ENCODE data around the gene FARSA.

GRCh38 chr19:12944104-12944674 lies 10.7 kb upstream of the FARSA start:
- TF ChIP-seq, protein P1, sequence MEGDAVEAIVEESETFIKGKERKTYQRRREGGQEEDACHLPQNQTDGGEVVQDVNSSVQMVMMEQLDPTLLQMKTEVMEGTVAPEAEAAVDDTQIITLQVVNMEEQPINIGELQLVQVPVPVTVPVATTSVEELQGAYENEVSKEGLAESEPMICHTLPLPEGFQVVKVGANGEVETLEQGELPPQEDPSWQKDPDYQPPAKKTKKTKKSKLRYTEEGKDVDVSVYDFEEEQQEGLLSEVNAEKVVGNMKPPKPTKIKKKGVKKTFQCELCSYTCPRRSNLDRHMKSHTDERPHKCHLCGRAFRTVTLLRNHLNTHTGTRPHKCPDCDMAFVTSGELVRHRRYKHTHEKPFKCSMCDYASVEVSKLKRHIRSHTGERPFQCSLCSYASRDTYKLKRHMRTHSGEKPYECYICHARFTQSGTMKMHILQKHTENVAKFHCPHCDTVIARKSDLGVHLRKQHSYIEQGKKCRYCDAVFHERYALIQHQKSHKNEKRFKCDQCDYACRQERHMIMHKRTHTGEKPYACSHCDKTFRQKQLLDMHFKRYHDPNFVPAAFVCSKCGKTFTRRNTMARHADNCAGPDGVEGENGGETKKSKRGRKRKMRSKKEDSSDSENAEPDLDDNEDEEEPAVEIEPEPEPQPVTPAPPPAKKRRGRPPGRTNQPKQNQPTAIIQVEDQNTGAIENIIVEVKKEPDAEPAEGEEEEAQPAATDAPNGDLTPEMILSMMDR (IDR thresholded peaks at IDR 0.05; ENCODE audit: extremely low read depth in 1 of 2, insufficient read depth in 1 of 2, low read depth in 1 of 2, low read length in 2 of 2): no peak
- no peak for TF ChIP-seq POLR2AphosphoS5 (IDR thresholded peaks at IDR 0.05; ENCODE audit: insufficient read depth, low read depth, low read length)
- TF ChIP-seq POLR2A (IDR thresholded peaks at IDR 0.05; ENCODE audit: low read depth, low read length): no peak
- no peak for TF ChIP-seq JUN (IDR thresholded peaks at IDR 0.05; ENCODE audit: borderline replicate concordance, insufficient read depth, insufficient read length, low read depth)
- TF ChIP-seq EZH2 (IDR thresholded peaks at IDR 0.05; ENCODE audit: borderline replicate concordance, low read depth, low read length, severe bottlenecking): no peak
- no peak for TF ChIP-seq MAX (IDR thresholded peaks at IDR 0.05; ENCODE audit: insufficient read depth, insufficient read length)

Measured in endothelial cell of umbilical vein (primary cell).